ACHN (cell line): ENCODE measurements around the gene AP1S3.
"Not testable (repeated sequence)": the region's sequence is repeated elsewhere in the genome, so short reads cannot be mapped to it uniquely, and the experiment has no call there.

Experiments used
- DNase-seq: peaks from one replicate; pipeline ENCODE4 v3.0.0-alpha.2; 2015
- in situ Hi-C: cut with HindIII; loops from 2 replicates; pipeline ENCODE4 v1.10.0; 2017; ENCODE audit warnings: low sequenced_read_pairs, low pct_ligation_motif_present, low pct_unique_long_range_greater_than_20kb

Gene AP1S3

GRCh38 chr2:223774193-223774592, 63.2 kb downstream of the AP1S3 start:
- DNase-seq, result no peak
- in situ Hi-C loops, result no loop called here

- no peak for DNase-seq
- in situ Hi-C loops, result no loop called here
These were observed 65.0 kb downstream of the AP1S3 start for GRCh38 chr2:223772363-223772762.

DNA sequence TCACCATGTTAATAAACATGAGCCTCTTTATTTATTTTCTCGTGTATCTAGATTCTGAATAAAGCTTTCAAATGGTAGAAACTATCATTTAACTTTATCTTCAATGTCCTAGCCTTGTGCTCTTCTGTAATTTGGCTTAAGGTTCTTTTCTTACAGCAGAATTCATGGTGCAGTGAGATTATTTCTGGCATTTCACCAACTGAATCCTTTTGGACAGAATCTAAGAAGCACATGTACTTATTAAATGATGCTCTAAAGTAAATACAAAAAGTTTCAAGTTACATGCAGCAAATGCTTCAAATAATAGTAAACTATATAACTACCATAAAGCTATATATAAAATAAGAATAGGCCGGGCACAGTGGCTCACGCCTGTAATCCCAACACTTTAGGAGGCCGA, 65.9 kb downstream of the AP1S3 start:
- in situ Hi-C loops, result no loop called here
- no peak for DNase-seq

DNA sequence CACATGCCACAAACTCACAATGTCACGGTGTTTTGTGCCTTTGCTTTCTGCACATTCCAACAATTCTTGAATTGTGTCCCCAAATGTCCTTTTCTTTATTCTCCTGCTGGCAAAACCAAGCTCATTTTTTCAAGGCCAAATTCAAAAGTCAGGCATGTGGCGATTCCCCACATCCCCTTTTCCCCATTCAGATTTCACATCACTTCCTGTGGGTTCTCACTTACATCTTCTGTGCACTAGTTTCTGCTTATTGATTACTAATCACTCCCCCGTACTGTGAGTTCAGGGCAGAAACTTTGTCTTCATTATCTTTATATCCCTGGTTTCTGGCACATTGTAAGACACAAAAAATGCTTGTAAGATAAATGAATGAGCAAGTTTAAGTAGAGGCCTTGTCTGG, 69.2 kb downstream of the AP1S3 start:
- no peak for DNase-seq
- in situ Hi-C loops, result no loop called here

DNA sequence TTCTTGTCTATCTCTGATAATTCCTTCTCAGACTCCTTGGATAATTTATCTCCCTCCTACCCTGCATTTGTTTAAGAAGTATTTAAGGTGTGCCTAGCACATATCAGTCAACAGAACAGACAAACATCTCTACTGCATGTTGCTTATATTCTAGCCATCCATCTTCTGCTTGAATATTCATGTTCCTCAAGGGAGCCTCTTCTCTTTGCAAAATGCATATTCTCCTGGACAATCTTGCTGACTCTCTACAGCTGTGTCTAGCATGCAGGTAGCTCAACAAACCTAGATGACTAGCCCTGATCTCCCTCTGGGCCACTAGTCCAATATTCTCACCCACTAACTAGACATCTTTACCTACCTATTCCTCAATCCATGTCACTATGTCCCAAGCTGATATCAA, 70.0 kb downstream of the AP1S3 start:
- DNase-seq, result no peak
- in situ Hi-C loops, result no loop called here

DNA sequence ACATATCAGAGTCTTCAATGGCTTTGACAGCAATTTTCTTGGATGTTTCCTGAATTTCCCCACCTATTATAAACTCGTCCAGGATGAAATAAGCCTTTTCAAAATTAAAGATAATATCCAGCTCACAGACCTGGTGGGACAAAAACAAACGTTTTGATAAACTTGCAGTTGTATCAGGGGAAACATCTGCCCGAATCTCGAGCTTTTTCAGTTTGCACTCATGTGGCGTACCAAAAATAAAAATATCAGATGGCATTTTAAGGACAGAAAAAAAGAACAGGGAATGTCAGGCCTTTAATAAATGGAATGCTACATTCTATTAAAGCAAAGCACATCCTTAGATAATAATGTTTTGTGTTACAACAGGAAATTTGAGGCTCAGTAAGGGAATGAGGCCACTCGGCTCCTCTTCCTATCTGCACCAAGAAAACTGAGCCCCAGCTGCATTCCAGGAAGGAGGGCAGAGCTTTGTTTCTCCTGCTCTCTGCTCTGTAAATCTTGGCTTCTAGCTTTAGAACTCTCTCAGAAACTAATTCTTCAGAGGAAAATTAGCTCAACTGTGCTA, 72.1 kb downstream of the AP1S3 start:
- in situ Hi-C loops, result no loop called here
- no peak for DNase-seq

GRCh38 chr2:223764796-223765195, 72.6 kb downstream of the AP1S3 start:
- in situ Hi-C loops, result no loop called here
- no peak for DNase-seq

DNA sequence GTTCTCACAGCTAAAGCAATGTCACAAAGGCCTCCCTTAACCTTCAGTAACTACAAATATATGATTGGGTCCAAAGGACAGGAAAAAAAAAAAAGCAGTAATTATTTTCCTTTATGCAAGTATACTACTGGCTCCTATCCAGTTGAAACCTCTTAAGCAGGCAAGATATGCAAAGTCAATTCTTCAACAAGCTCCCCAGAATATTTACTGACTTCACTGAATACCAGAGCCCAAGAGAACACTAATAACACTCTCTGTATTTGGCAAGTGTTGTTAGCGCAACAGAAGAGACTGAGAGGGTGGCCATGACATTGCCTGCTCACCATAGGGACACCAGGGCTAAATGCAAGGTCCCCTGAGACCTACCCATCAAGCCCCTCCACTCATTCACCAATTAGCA, 74.5 kb downstream of the AP1S3 start:
- in situ Hi-C loops, result no loop called here
- no peak for DNase-seq

- in situ Hi-C loops, DNase-seq: not testable (repeated sequence)
These were observed 75.6 kb downstream of the AP1S3 start for GRCh38 chr2:223761746-223762145.

DNA sequence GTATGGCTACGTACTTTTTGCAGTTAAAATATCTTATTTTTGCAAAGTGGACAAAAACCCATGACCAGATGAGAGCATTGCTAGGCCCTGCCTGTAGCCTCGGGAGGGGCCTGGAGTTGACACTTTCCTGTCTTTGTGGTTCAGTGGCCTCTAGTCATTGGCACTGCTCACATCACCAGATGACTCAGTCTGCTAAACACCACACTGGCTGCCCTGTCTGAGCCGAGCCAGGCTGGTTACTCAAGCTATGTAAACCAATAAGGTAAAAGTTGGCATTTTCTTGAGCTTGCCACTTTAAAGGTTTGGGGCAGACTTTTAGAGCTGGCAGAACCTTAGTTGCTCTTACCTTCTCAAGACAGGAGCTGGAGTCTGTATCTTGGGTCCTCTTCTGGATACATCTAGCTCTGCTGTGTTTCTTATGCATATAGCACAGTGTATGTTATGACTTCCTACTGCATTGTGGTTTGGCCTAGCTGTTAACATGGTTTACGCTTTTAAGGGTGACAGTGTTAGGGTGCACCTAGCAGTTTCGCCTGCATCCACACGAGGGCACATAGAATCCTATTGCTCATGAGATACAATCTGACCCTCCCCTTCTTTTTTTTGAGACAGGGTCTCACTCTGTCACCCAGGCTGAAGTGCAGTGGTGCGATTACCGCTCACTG, 76.4 kb downstream of the AP1S3 start:
- in situ Hi-C loops, result no loop called here
- peak; percentile 96 for DNase-seq

DNA sequence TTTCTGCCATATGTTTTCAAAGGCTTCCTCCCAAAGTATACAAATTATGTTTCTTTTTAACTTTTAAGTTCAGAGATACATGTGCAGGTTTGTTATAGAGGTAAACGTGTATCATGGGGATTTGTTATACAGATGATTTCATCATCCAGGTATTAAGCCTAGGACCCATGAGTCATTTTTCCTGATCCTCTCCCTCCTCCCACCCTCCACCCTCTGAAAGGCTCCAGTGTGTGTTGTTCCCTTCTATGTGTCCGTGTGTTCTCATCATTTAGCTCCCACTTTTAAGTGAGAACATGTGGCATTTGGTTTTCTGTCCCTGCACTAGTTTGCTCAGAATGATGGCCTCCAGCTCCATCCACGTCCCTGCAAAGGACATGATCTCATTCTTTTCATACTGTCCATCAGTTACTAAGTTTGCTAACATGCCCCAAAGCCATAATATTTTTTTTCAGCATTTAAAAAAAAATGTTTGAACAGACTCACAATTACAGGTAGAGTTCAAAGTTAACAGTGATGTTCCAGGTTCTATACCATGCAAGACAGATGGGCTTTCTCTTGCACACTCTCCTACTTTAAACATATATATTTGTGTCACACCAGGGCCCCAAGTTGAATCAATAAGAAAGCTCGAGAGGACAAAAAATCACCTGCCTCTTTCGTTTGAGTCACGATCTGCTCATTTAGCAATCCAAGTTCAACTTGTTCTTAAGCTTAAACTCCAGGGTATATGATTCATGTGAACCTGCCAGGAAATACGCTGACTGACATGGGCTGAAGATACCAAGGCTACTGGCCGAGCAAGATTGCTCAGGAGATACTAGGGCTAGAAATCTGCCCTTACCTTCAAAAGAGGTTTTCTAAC, 77.6 kb downstream of the AP1S3 start:
- peak; percentile 61 for DNase-seq
- in situ Hi-C loops, result no loop called here

DNA sequence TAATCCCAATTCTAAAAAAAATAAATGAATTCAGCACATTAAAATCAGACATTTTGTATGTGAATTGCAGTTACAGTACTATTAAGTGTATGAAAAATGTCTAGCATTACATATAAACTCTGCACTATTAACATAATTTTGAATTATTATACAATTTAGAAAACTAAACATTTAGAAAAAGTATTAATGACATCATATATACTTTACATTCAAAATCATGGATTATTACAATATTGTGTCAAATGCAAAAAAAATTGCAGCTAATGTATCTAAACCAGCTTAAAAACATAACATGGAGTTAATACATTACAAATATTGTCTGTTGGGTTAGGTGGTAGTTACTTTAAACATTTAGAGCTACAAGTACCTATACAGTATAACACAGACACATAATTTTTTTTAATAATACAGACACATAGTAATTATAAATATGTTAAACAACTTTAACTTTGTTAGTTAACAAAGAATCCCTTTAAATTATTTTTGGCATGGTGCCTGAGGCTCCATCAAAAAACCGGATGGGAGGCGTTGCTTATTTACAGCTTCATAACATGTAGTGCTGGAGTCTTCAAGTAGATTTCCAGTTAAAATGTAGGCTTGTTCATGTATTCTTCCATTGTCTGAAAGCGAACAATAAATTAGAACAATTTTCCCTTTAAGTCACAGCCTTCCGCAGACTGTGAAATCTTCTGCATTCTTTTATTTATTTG, 79.1 kb downstream of the AP1S3 start:
- in situ Hi-C loops, result no loop called here

GRCh38 chr2:223753940-223754339, 83.4 kb downstream of the AP1S3 start:
- DNase-seq, result no peak
- in situ Hi-C loops, result no loop called here

More for the DNA sequence above, 79.1 kb downstream of the AP1S3 start:
- no peak for DNase-seq

DNA sequence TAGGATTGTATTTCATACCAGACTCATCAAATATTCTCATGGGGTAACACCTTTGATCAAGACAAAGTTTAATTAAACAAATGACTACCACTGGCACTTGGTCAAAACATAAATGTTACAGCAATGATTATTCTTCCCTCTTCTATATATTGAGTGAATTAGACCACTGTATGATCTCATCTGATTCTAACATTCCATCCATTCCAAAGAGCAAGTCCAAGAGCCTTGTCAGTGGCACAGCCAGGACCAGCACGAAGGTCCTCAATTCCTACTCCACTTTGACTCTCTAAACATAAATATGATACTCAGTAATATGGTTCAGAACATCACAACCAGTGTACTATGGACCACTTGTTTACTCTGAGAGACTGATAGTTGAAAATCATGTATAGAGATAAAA, 86.4 kb downstream of the AP1S3 start:
- in situ Hi-C loops, result no loop called here
- DNase-seq, result peak; percentile 6

DNA sequence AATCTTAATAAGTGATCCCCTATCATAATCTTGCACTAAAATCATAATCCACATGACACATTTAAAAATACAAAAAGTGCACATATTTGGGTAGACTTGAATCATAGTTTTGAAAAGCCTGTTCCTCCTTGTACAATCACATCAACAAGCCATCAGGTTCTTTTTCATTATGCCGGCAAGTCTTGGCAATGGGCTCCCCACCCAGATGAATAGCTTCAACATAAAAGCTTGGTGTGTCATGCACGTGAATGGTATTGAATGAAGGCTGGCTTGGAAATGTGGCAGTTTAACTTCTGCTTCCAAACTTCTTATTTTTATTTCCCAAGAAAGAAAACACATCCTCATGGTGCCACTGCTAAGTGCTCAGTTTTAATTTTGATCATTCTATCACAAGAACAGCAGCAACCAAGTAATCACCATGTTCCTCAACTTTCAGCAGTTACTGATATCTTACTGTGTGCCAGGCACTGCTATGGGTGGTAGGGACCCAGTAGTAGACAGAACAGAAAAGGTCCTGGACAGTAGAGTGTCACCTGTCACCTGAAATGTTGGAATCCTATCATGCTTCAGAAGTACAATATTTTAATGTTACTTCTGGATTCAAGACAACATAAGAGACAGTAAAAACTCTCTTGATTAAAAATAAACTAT, 89.9 kb downstream of the AP1S3 start:
- in situ Hi-C loops, result no loop called here
- no peak for DNase-seq

DNA sequence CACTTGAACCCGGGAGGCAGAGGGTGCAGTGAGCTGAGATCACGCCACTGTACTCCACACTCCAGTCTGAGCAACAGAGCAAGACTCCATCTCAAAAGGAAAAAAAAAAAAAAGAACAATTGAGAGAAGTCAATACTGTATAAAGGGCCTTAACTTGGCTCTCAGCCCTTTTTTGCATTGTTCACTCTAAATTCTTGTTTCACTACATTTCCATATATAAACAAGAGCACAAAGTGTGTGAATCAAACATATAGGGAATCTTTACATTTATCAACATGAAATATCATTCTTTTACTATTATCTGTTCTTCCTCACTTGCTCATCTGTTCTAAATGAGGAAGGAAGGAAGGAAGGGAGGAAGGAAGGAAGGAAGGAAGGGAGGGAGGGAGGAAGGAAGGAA, 90.8 kb downstream of the AP1S3 start:
- in situ Hi-C loops, result no loop called here
- DNase-seq, result no peak

DNA sequence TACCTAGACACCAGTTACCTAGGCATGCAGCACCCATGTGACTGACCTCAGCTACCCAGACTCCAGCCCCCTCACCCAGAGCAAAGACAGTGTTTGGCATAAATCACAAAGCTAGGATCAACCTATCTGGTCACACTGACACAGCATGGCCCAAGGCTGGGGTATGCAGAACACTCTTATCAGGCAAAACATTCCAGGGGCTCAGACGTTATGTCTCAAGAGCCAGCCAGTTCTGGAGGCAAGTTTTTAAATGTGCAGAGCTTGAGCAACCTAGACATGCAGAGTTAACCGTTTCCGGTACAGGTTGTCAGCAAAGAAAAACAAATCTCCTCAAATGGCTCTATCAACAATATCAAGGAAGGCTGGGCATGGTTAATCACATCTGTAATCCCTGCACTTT, 92.8 kb downstream of the AP1S3 start:
- DNase-seq, result no peak
- in situ Hi-C loops, result no loop called here

- in situ Hi-C loops, result no loop called here
- no peak for DNase-seq
These were observed 96.7 kb downstream of the AP1S3 start for GRCh38 chr2:223740679-223741078.

- in situ Hi-C loops, result no loop called here
- DNase-seq, result no peak
These were observed 100.2 kb downstream of the AP1S3 start for GRCh38 chr2:223737207-223737606.
